Thymus (tissue), 11 donors: ENCODE data around the gene ITGA6. TPM values are rescaled to one million over a fixed set of nuclear protein-coding genes. Genes with fewer than 3 reads are reported as not detected.

ENCODE experiments used
- DNase-seq, 9 donors: peaks; one replicate each; pipeline ENCODE4 v3.0.0-alpha.2; 2013; ENCODE audit warnings: low spot score in 9 of 9, low read depth in 6 of 9, missing footprints in 1 of 9
- H3K27ac ChIP-seq, 2 donors: one replicate each; pipeline ENCODE4 v1.5.1; 2013; ENCODE audit warnings: control low read depth in 1 of 2, low read depth in 1 of 2, low read length in 1 of 2, mild to moderate bottlenecking in 1 of 2, moderate library complexity in 1 of 2
- H3K27me3 ChIP-seq, 2 donors: one replicate each; pipeline ENCODE4 v1.5.1; 2013; ENCODE audit warnings: low read length in 1 of 2; ENCODE audit not compliant: control insufficient read depth in 2 of 2, insufficient read depth in 1 of 2
- H3K36me3 ChIP-seq, 2 donors: one replicate each; pipeline ENCODE4 v1.5.1; 2013; ENCODE audit warnings: low read length in 1 of 2, mild to moderate bottlenecking in 1 of 2, moderate library complexity in 1 of 2; ENCODE audit not compliant: control insufficient read depth in 2 of 2, insufficient read depth in 2 of 2
- H3K4me1 ChIP-seq, 2 donors: one replicate each; pipeline ENCODE4 v1.5.1; 2013; ENCODE audit warnings: low read length in 2 of 2; ENCODE audit not compliant: control insufficient read depth in 2 of 2, insufficient read depth in 2 of 2
- H3K4me3 ChIP-seq, 2 donors: one replicate each; pipeline ENCODE4 v1.5.1; 2013; ENCODE audit warnings: low read length in 2 of 2, control low read depth in 1 of 2, mild to moderate bottlenecking in 1 of 2
- H3K9me3 ChIP-seq, 2 donors: one replicate each; pipeline ENCODE4 v1.5.1; 2013; ENCODE audit warnings: low read length in 1 of 2, mild to moderate bottlenecking in 1 of 2; ENCODE audit not compliant: control insufficient read depth in 2 of 2, insufficient read depth in 1 of 2
- WGBS: extraction: QIAGEN DNeasy Blood & Tissue Kit; methylation state at CpG from one replicate; pipeline ENCODE4 v1.1.7; 2013; 5-methylcytosine and 5-hydroxymethylcytosine counted together
- polyA plus RNA-seq: library from polyadenylated mRNA; stranded (reverse); fragments of 200-250 nt; gene quantifications from one replicate; pipeline ENCODE4 v1.2.3, GENCODE V29; 2013
- total RNA-seq: library from RNA; stranded (reverse); fragments of 120-200 nt; gene quantifications from one replicate; pipeline ENCODE4 v1.2.4, GENCODE V29; 2013
- donor health status: healthy.

The ITGA6 gene
- total and polyA plus RNA-seq, 2 donors, result 27.3 to 38.2 TPM

- Histone ChIP-seq H3K36me3 (no peaks in the 10 kb centered on the region), H3K4me1 (peaks cover 0 to 5% of the 10 kb centered on the region in 2 donors), H3K27me3 (peaks cover 0 to 14% of the 10 kb centered on the region in 2 donors), H3K9me3 (peaks cover 0 to 27% of the 10 kb centered on the region in 2 donors), H3K4me3 (no peak overlapping the region), H3K27ac (no peak overlapping the region)
- DNase-seq, result no peak
Measured at GRCh38 chr2:172551271-172551670, 123.9 kb downstream of the ITGA6 start.

DNA sequence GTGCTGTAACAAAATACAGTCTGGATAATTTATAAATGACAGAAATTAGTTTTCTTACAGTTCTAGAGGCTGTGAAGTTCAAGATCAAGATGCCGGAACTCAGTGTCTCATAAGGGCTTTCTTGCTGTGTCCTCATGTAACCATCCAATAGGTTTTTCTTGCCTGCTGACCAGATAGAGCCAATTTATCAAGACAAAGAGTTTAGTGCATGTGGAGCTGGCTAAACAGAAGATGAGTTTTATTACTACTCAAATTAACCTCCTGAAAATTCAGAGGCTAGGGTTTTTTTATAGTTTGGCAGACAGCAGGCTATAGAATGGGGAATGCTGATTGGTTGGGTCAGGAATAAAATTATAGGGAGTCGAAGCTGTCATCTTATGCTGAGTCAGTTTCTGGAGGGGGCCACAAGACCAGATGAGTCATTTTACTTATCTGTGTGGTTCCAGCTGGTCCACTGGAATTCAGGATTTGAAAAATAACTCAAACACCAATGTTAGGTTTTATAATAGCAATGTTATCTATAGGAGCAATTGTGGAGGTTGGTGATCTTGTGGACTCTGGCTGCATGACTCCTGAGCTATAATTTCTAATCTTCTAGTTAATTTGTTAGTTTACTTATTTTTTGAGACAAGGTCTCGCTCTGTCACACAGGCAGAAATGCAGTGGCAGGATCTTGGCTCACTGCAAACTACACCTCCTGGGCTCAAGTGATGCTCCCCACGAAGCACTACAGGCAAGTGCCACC lies 125.3 kb downstream of the ITGA6 start:
- Histone ChIP-seq H3K27me3 (peaks cover 0 to 14% of the 10 kb centered on the region in 2 donors), H3K36me3 (no peaks in the 10 kb centered on the region), H3K4me1 (peaks cover 5 to 12% of the 10 kb centered on the region in 2 donors), H3K9me3 (peaks cover 0 to 13% of the 10 kb centered on the region in 2 donors), H3K27ac (no peak overlapping the region), H3K4me3 (no peak overlapping the region)
- whole genome bisulfite sequencing, result 97% methylated on average over 4 of the region's 4 CpGs
- no peak for DNase-seq

- peaks cover 0 to 11% of the 10 kb centered on the region in 2 donors for H3K27me3 ChIP-seq
- no peaks in the 10 kb centered on the region for H3K36me3 ChIP-seq
- WGBS, result 67% methylated on average over 18 of the region's 18 CpGs
- peak in 1 of 9 donors; percentile 27 for DNase-seq
- H3K4me3 ChIP-seq, result peak overlapping the region in 1 of 2 donors; percentile 98
- H3K4me1 ChIP-seq, result peaks cover 6 to 12% of the 10 kb centered on the region in 2 donors
- no peak overlapping the region for H3K27ac ChIP-seq
- H3K9me3 ChIP-seq, result no peaks in the 10 kb centered on the region
Measured at GRCh38 chr2:172554352-172555271, 127.2 kb downstream of the ITGA6 start.

GRCh38 chr2:172555272-172555521 lies 127.8 kb downstream of the ITGA6 start:
- H3K9me3 ChIP-seq, result no peaks in the 10 kb centered on the region
- H3K4me3 ChIP-seq, result peak overlapping the region; percentile 77 to 98
- peaks cover 6 to 12% of the 10 kb centered on the region in 2 donors for H3K4me1 ChIP-seq
- DNase-seq, result no peak
- peaks cover 0 to 11% of the 10 kb centered on the region in 2 donors for H3K27me3 ChIP-seq
- H3K27ac ChIP-seq, result peak overlapping the region; percentile 48 to 82
- WGBS, result 16% methylated on average over 8 of the region's 8 CpGs
- peaks cover 0 to 6% of the 10 kb centered on the region in 2 donors for H3K36me3 ChIP-seq

Other genes starting within 250 kb of the ITGA6 start
- 27.4 TPM for gene PDK1, start 128.5 kb downstream of the ITGA6 start, total RNA-seq
- 7.2 TPM for gene PDK1, start 128.5 kb downstream of the ITGA6 start, polyA plus RNA-seq